NCI-H345 treated with DMSO at 0.1 percent for 48 hours (cell line): ENCODE results near the gene REN.

Source experiments
- DNase-seq: peaks from one replicate; lab custom pipeline; 2025; ENCODE audit not compliant: unreplicated experiment; lab: John Stamatoyannopoulos, UW

The REN gene

DNA sequence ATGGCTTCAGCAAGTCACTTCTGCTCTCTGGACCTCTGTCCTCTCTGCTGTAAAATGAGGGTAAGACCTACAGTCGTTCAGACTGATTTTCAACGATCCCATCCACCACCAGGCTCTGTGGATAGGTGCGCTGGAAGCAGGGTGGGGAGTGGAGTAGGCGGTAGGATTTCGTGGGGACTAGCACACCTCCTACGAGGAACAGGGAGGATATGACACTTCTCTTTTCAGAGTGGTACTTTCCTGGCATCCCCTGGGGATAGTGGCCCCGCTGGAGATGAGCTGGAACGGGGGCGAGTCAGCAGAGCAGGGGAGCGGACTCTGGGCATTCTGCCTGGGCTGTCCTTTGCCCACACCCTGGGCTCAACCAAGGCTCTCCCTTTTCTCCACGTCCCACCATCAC lies 32.0 kb downstream of the REN start:
- no peak for DNase-seq

DNA sequence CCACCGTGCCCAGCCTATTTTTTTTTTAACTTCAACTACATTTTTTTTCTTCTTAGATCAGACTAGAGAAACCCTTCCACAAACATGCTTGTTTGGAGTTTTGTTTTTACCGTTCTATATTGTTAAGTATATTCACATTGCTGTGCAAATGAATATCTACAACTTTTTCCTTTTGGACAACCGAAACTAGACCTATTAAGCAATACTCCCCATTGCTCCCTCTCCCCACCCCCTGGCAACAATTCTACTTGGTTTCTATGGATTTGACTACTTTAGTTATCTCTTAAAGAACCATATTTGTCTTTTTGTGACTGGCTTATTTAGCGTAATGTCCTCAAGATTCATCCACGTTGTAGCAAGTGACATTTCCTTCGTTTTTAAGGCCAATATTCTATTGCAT lies 33.4 kb downstream of the REN start:
- DNase-seq: no peak

DNA sequence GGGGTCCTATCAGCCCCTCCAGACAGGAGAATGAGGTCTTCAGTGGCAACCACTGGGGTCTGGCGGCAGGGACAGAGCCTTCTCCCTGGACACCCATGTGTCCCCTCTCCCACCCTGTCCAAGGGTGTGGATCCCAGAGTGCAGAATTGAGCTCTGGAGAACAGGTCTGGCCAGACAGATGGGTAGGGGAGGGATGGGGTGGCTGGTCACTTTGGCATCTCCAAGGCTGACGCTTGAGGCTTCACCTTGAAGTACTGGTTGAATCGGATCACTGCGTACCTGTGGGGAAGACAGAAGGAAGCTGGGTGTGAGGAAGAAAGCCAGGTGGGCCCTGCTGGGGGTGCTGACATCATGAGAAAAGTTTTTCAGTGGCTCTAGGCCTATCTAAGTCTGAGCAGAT lies 34.2 kb downstream of the REN start:
- DNase-seq: no peak

DNA sequence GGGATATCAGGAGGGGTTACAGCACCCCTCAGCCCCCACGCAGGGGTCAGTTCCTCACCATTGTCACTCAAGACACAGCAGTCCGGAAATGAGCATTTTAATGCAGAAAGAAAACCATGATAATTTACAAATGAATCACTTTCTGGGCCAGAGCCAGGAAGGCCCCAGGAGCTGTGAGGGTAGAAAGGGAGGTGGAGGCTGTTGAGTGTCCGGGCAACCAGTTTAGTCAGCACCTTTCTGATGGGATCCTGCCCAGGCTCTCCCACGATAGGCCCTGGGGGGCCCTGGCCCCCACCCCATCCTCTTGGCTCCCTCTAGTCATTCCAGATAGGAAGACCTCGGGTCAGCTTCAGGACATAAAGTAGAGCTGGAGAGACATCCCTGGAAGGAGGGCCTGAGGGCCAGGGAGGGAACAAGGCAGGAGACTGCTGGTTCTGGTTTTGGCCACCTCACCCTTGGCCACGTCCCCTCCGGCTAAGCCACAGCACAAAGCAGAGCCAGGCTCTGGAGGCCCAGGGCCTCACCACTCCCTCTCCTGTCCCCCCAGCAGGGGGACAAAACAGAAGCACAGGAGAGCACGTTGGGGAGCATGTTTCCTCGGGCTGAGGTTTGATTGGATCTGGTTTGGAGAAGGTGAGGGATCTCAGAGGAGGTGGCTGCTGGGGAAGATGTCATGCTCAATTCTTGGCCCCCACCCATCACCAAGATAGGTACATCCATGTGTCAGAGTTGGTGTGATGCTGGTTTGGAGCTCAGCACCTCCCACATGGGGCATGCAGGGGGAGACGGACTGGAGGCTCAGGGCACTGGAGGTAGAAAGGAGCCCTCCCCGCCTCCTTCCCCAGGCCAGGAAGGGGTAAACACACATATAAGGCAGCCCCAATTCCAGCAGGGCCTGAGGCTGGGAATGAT lies 34.9 kb downstream of the REN start:
- no peak for DNase-seq

DNA sequence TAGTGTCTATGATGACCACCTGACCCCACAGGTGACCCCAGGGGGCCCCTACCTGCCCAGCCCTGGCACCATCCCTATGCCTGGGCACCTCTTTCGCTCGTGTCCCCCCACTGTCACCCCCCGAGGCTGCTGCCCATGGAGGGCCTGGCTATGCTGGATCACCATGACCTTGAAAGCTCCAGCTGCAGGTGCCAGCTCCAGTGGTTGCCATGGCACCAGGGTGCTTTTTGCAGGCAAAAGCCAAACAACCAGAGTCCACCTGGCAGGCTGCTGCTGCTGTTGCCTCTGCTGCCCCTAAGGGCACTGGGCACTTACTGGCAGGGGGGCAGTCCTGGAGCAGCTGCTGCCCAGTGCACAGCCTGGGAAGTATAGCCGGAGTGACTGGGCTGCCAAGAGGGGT lies 36.0 kb downstream of the REN start:
- no peak for DNase-seq

DNA sequence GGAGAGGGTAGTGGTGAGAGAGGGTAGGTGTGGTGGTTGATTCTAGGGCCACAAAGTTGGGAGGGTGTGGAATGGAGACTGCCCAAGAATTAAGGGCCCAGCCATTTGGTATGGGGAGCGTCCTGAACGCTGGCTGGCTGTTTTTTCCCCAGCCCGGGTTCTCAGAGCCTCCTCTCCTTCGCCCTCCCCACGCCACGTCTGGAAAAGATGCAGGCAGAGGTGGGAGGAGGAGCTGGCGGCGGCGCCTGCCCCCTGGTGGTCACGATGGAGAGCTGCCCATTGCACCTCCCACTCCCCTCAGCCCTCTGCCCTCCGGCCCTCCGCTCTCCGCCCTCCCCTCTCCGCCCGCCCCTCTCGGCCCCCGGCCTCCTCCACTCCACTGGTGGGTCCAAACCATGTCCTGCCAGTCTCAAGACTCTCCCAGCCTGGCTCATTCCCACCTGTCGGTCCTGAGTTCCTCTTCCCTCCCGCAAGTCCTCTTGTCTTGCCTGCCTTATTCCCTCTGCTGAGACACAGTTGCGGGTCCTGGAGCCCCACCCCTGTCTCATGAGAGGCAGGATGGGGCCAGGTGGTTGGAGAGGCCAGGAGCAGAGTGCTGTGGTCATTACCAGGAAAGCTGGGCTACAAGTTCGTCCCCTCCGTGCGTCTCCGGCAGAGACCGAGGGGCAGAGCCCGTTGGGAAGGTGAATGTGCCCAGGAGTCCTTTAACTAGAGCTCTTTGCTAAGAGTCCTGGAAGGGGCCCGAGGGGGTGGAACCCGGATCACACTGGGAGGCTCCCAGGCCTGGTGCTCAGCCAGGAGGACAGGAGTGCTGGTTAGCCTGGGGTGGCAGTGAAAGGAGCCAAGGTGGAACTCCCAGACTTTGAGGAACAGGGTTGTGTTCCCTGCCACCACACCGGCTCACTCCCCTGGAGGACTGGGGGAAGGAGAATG lies 36.9 kb downstream of the REN start:
- DNase-seq: peak; percentile 72

DNA sequence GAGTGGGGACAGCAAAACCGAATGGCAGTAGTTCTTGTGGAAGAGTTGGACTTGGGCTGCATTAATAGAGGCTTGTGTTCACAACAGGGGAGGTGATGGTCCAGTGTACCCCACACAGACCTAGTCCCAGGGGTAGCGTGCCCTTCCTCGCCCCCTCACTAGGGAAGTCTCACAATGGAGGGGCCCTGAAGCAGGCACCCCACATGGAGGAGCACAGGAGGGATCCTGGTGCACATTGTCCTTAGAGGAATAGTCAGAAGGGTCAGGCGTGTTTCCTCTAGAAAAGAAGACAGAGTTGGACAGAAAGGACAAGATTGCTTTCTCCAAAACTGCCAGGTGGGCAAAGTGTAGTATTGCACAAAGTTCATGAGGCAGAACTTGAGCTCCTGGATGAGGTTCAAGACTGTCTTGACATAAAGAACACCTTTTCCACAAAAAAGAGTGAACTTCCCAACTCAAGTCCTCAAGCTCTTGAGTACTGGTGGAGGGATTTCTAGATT lies 37.6 kb downstream of the REN start:
- no peak for DNase-seq

DNA sequence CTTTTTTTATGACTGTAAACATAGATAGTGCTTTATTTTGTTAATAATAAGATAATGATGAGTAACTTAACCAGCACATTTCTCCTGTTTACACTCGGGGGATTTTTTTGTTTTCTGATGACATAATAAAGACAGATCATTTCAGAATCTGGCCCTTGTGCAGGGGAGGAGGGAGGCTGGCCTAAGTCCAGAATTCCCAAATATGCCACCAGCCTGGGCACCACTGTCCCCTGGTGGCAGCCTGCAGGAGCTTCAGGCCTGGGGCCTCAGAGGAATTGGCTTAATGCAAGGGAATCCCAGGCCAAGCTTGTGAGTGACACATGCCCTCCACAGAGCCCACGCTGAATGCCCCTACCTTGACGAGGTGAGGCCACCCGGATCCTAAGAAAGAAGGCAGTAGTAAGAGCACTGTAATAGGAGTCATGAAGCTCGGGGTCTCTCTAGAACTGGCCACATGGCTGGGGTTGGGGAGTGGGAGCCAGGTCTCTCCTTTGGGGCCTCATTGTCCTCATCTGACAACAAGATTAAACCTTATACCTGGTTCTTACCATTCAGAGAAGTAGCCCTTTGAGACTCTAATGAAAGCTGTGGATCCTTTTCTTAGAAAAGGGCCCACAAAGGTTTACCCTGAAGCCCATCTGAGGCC lies 38.4 kb downstream of the REN start:
- peak; percentile 50 for DNase-seq

DNA sequence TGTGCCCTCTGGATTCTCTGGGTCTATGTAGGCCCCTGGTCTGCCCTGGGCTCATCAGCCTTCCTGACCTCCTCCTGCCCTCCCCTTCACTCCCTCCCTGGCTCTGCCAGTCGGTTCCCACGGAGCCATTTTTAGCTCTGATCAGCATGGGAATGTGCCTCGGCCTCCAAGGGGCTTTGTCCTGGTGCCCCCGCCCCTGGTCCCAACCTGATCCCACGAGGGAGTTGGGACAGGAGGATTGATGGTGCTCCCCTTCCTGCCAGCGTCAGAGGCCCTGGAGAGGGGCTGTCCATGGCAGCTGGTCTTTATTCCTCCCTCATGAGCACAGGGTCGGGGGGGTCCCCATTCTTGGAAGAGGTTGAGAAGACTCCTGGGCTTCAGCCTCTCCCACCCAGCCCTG lies 39.2 kb downstream of the REN start:
- no peak for DNase-seq

DNA sequence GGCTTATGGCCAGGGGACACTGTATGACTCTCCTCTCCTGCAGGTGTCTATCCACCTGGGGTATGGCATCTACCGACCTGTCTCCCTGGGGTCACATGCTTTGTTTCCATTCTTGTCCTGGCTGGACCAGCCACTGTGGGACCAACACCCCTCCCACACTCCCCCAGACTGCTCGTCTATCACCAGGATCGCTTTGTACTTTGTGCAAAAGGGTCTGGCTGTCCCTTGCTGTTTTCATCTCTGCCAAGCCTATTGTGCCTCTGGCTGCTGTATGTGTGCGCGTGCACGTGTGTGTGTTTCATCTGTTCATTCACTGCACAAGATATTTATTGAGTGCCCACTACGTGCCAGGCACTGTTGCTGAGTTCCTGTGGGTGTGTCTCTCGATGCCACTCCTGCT lies 39.8 kb downstream of the REN start:
- no peak for DNase-seq

DNA sequence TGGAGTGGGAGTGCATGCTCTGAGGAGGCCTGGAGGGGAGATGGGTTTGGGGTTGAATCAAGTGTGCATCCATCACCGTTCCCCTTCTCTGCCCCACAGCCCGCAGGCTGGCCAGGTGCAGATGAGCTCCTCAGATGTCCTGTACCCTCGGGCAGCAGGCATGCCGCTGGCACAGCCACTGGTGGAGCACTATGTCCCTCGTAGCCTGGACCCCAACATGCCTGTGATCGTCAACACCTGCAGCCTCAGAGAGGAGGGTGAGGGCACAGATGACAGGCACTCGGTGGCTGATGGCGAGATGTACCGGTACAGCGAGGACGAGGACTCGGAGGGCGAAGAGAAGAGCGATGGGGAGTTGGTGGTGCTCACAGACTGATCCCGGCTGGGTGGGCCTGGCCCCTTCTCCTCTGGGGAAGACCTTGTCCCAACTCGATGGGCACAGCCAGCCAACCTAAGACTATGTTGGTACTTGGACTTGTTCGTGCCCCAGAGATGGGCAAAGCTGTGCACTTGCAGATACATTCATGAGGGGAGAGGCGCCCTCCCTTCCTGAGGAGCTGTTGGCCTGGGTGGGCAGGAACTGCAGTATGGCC lies 40.3 kb downstream of the REN start:
- no peak for DNase-seq

DNA sequence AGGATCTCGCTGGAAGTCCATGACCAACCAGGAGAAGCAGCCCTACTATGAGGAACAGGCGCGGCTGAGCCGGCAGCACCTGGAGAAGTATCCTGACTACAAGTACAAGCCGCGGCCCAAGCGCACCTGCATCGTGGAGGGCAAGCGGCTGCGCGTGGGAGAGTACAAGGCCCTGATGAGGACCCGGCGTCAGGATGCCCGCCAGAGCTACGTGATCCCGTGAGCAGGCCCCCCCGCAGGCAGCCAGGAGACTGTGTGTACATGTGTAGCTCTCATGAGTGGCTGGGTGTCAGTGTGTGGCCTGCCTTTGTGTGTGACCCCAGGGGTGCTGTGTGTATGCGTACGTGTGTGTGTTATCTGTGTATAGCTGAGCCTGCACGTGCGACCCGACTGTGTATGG lies 41.5 kb downstream of the REN start:
- DNase-seq: no peak

DNA sequence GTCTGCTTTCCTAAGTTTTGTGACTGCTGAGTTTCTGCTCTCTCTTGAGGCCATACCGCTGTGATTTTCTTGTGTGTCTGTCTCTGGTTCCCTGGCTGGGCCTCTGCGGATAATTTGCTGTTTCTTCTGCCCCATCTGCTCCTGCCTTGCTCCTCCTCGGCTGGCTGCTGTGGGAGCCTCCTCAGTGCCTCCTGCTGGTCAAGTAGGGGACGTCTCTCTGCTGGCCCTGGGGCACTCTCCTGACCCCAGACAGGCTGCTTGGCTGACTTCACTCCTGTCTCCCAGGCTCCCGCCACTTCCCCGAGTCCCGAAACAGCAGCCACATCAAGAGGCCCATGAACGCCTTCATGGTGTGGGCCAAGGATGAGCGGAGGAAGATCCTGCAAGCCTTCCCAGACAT lies 42.8 kb downstream of the REN start:
- DNase-seq: no peak

DNA sequence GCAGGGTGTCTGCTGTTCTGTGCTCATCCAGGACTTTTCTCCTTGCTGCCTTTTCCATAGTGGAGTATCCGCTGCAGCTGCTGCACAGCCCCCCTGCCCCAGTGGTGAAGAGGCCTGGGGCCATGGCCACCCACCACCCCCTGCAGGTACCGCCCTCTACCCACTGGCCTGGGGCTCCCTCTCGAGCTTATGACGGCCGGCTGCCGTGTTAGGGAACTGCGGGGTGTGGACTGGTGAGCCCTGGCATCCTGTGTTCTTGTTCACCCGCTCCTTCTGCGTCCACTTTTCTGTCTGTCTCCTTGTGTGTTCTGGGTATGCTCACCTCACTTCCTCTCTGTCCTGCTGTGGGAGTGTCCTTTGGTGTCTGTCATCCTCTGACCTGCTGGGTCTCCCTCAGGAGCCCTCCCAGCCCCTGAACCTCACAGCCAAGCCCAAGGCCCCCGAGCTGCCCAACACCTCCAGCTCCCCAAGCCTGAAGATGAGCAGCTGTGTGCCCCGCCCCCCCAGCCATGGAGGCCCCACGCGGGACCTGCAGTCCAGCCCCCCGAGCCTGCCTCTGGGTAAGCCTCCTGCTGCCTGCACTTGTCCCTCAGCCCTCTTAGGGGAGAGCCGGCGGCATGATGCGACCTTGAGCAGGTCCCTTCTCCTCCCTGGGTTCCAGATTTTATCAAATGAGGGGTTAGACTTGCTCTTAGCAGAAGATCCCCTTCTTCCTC lies 44.1 kb downstream of the REN start:
- DNase-seq: no peak

DNA sequence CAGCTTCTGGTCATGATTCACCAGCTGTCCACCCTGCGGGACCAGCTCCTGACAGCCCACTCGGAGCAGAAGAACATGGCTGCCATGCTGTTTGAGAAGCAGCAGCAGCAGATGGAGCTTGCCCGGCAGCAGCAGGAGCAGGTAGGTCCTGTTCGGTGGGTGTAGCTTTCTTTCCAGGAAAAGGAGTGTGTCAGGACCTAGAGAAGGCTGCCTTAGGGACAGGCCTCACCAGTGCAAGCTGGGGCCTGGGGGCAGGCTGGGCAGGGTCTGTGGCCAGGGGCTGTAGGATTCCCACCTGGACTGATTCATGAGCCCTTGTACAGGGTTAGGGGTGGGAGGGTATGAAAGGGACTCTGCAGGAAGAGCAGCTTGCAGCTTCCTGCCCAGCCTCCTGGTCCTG lies 49.6 kb downstream of the REN start:
- no peak for DNase-seq

DNA sequence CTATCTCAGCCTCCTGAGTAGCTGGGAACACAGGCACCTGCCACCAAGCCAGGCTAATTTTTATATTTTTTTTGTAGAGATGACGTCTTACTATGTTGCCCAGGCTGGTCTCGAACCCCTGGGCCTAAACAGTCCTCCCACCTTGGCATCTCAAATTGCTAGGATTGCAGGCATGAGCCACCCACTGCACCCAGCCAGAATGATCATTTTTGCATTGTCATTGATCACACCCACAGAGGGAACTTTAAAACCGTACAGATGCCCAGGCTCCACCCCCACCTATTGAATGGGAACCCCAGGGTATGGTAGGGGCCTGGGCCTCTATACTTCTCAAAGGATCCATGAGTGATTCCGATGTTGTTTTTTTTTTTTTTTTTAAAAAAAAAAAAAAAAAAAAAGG lies 51.0 kb downstream of the REN start:
- DNase-seq: no peak

DNA sequence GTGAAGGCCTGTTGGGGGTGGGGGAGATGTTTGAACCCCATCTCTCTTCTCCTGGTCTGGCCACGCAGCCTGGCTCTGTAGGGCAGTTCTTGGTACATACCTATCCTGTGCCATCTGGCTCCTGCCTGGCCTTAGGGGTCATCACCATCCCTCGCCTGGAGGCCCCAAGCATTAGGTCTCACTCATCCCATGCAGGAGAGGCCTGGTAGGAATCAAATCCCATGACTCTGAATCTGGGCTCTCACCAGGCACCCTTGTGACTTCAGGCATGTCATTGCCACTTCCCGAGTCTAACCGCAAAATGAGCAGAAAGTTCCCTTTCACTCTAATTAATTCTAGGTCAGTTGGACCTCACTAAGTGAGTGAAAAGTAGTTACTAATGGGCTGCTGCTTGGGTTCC lies 51.5 kb downstream of the REN start:
- DNase-seq: no peak

DNA sequence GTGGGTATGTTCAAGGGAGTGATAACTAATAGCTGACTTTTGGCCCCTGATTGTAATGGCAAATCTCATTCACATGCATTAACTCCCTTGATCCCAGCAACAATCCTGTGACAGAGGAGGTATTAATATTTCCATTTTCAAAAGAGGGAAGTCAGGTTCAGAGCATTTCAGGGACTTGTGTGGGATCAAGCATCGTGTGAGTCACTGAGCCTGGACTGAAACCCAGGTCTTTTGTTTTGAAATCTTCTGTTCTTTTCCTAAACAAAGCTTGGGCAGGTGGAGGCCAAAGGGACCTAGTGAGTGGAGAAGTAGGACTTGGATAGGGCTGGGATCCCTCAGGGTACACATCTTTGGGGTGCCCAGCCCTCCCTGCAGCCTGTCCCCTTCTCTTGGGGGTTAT lies 52.2 kb downstream of the REN start:
- DNase-seq: no peak

DNA sequence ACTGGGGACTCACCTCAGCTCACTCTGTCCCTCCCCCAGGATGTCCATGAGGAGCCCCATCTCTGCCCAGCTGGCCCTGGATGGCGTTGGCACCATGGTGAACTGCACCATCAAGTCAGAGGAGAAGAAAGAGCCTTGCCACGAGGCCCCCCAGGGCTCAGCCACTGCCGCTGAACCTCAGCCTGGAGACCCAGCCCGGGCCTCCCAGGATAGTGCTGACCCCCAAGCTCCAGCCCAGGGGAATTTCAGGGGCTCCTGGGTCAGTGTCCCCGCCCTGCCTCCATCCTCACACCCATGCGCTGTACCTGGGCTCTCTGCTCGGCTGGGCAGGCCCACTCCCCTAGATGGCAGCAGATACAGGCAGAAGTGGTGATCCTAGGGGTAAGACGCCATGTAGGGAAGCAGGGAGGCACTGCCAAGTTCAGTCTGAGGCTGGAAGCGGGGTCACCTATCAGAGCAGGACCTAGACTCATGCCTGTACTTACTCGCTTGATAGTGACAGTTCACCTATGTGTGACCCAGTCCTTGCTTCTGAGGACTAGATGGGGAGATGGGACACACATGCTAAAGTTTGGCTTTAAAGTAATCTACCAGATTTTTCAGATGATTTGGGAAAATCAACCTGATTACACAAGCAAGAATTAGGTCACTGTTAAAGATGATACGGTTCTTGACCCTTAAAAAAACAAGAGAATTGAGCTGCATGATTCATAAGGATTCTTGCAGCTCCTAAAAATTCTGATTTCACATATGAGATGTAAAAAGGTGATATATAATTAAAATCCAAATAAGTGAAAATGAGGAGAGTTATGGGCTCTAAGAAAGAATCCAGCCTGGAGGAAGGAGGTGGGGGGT lies 53.0 kb downstream of the REN start:
- no peak for DNase-seq
